ENCODE results near the gene CROT. TPM values are rescaled to one million over a fixed set of nuclear protein-coding genes. Genes with fewer than 3 reads are reported as not detected.

CROT gene
- total RNA-seq, 4 donors from 2014 or later, result 3.0 to 29.5 (median 11.9) TPM

DNA sequence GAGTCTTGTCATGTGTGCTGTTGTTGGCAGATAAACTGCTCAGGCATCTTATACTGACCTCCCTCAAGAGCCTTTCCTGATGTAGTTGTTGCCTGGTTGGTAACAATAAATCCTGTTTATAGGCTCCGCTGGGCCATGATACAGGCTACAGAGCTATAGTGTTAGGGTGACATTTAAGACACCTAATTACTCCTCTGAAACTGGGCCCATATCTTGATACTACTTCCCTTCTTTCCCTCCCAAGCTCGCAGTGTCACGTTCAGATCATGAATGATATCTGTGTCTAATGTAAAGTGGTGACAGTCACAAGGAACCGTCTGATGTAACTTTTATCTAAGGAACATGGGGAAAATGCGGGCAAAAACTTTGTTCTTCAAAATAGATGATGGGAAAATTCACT lies 35.4 kb downstream of the CROT start:
- no peak for ATAC-seq (ENCODE audit: low FRiP score)
- no peak for TF ChIP-seq CTCF (IDR thresholded peaks at IDR 0.05)
- no peak for DNase-seq (ENCODE audit: low spot score)

GRCh38 chr7:87391020-87391701 lies 45.7 kb downstream of the CROT start:
- no peak for TF ChIP-seq CTCF (IDR thresholded peaks at IDR 0.05)
- no peak for ATAC-seq (ENCODE audit: low FRiP score)
- DNase-seq (ENCODE audit: low spot score), result no peak

DNA sequence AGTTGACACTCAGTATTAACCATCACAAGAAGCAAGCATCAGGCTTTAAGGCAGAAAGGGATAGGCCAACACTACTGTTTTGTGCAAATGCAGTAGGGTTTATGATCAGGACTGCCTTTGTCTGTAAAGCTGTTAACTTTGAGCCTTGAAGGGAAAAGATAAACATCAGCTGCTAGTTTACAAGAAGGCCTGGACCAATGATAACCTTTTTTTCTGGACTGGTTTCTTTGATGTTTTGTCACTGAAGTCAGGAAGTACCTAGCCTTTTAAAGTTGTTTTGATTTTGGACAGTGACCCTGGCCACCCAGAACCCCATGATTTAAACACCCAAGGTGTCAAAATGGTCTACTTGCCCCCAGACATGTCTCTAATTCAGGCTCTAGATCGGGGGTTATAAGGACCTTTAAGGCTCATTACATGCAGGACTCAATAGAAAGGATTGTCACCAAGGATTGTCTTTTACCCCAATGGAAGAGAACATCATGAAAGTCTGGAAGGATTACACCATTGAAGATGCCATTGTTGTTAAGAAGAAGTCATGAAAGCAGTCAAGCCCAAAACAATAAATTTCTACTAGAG lies 50.1 kb downstream of the CROT start:
- TF ChIP-seq CTCF (IDR thresholded peaks at IDR 0.05), result no peak
- DNase-seq (ENCODE audit: low spot score) (no peak), ATAC-seq (ENCODE audit: low FRiP score) (no peak)

DNA sequence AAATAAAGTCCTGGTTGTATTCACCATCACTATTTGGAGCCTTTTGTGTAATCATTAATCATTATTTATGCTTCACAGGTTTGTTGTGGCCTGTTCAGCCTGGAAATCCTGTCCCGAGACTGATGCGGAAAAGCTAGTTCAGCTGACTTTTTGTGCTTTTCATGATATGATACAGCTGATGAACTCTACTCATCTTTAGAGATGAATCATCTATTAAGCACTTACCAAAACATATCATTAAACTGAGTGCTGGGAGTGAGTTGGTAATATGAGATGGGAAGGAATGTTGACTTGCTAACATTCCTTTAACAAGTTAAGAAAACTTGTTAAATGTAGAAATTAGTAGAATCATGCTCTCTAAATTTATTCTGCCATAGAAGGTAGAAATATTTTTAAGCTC lies 53.0 kb downstream of the CROT start:
- peak; percentile 76 for ATAC-seq (ENCODE audit: low FRiP score)
- DNase-seq (ENCODE audit: low spot score), result no peak
- TF ChIP-seq CTCF (IDR thresholded peaks at IDR 0.05), result no peak

DNA sequence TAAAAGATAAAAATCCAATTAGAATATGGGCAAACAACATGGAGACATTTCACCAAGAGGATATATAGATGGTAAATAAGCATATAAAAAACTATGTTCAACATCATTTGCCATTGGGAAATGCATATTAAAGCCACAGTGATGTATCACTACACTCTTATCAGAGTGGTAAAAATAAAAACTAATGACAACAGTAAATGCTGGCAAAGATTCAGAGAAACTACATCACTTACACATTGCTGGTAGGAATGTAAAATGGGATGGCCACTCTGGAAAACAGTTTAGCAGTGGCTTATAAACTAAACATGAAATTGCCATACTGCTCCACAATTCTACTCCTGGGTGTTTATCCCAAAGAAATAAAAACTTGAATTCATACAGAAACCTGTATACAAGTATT lies 59.2 kb downstream of the CROT start:
- ATAC-seq (ENCODE audit: low FRiP score) (no peak), DNase-seq (ENCODE audit: low spot score) (no peak)
- no peak for TF ChIP-seq CTCF (IDR thresholded peaks at IDR 0.05)

DNA sequence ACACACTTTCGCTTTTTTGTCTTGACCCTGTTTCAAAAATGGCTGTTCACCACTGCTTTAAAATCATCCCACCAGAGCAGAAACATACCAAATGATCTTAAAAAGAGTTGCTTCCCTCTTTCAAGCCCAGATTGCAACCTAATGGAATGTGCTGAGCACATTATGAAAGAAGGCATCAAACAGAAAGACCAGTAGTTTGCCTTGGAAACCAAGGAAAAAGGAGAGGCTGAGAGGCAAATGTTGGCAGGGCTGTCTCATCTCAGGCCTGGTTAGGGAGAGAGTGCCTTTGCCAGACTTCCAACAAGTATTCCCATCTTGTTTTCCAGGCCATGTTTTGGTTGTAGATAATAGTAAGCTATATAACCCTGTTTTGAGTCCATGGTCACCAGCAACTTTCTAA lies 65.7 kb downstream of the CROT start:
- ATAC-seq (ENCODE audit: low FRiP score), result no peak
- no peak for DNase-seq (ENCODE audit: low spot score)
- TF ChIP-seq CTCF (IDR thresholded peaks at IDR 0.05), result no peak

- no peak for ATAC-seq (ENCODE audit: low FRiP score)
- no peak for TF ChIP-seq CTCF (IDR thresholded peaks at IDR 0.05)
These were observed 67.6 kb downstream of the CROT start for GRCh38 chr7:87413029-87413428.

More at GRCh38 chr7:87413029-87413428, 67.6 kb downstream of the CROT start:
- no peak for DNase-seq (ENCODE audit: low spot score)
